D341Med (cell line): ENCODE measurements around the gene BOK.
A peak's percentile ranks its signal among the peaks of the same experiment; 100 is the strongest.
"Not testable (repeated sequence)": the region's sequence is repeated elsewhere in the genome, so short reads cannot be mapped to it uniquely, and the experiment has no call there.

Experiments used
- DNase-seq: peaks from one replicate; pipeline ENCODE4 v3.0.0; 2012; ENCODE audit warnings: low spot score

The BOK gene

GRCh38 chr2:241558532-241559322 is at the start of gene BOK:
TSS of gene BOK (plus strand) at chr2:241558745. CDS start at chr2:241559484, 739 bp downstream.
- peak; percentile 77 for DNase-seq

DNA sequence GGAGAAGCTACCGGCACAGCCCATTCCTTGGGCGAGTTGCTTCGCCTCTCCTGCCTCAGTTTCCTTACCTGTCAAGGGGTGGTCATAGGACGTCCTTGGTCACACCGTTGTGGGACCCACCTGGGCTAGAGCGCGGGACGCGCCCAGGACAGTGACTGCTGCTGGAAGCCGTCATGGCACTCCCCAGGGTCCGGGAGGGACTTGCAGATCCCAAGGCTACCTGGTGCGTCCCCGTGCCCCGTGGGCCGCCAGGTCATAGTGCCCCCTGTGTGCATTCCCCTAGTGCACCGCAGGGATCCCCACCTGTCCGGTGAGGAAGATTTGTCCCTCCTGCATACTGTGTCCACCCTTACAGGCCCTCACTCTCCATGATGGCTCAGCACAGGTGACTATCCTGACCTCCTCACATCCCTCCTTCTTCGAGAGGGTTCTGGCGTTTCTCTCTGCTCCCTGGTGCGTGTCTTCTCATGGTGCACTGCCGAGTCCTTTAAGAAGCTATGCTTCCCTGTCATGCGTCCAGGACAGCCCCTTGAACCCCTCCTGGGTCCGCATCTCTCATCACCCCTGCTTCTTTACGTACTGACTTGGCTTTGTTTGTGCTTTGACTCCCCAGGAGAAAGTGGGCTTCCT is 49.3 kb upstream of the BOK start:
- DNase-seq, result no peak

GRCh38 chr2:241511091-241511741 is 47.3 kb upstream of the BOK start:
- DNase-seq, result no peak

- DNase-seq, result no peak
These were observed 44.0 kb upstream of the BOK start for GRCh38 chr2:241514553-241514952.

- no peak for DNase-seq
These were observed 43.4 kb upstream of the BOK start for GRCh38 chr2:241514986-241515737.

GRCh38 chr2:241516520-241516965 is 42.0 kb upstream of the BOK start:
- no peak for DNase-seq

GRCh38 chr2:241517297-241517696 is 41.2 kb upstream of the BOK start:
- DNase-seq, result no peak

- DNase-seq, result no peak
These were observed 38.9 kb upstream of the BOK start for GRCh38 chr2:241519669-241520068.

DNA sequence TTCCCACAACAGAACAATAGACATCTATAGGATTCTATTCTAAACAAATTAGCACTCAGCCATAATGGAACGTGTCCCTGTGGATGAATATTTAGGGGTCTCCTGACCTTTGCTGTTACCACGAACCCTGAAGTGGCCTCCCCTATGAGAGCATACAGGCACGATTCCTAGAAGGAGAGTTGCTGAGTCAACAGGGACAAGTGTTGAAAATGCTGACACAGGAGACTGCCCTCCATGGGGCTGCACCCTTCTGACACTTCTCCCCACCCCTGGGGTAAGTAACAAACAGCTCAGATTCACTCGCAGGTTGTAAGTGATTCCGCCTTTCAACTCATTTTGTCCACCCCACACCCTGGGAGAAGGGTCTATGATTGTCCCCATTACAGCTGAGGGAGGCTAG is 36.1 kb upstream of the BOK start:
- no peak for DNase-seq

DNA sequence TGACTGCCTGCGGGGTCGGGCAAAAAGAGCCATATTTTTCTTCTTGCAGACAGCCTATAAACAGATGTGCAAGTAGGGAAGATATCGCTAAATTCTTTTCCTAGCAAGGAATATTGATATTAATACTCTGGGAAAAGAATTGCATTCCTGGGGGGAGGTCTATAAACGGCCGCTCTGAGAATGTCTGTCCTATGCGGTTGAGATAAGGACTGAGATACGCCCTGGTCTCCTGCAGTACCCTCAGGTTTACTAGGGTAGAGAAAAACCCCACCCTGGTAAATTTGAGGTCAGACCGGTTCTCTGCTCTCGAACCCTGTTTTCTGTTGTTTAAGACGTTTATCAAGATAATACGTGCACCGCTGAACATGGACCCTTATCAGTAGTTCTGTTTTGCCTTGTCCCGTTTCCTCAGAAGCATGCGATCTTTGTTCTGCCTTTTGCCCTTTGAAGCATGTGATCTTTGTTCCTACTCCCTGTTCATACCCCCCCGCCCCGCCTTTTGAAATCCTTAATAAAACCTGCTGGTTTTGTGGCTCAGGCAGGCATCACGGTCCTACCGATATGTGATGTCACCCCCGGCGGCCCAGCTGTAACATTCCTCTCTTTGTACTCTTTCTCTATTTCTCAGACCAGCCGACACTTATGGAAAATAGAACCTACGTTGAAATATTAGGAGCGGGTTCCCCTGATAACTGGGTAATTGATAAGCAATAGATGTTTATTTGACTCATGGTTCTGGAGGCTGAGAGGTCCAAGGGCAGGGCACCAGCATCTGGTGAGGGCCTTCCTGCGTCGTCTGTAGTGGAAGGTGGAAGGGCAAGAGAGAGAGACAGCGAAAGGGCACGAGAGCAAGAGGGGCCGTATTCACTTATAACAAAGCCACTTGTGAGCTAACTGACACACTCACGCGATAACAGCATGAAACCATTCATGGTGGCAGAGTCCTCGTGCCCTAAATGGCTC is 32.4 kb upstream of the BOK start:
- not testable (repeated sequence) for DNase-seq

DNA sequence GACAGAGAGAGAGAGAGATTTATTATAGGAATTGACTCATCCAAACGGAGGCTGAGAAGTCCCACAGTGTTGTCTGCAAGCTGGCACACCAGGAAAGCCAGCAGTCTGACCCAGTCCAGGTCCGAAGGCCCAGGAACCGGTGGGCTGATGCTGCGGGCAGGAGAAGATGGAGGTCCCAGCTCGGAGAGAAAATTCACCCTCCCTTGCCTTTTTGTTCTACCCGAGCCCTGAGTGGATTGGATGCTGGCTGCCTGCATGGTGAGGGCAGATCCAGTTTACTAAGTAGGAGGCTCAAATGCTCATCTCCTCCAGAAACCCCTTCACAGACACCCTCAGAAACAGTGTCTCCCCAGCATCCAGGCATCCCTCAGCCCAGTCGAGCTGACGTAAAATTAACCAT is 28.0 kb upstream of the BOK start:
- no peak for DNase-seq

- no peak for DNase-seq
These were observed 27.3 kb upstream of the BOK start for GRCh38 chr2:241531161-241531722.

- no peak for DNase-seq
These were observed 26.4 kb upstream of the BOK start for GRCh38 chr2:241532168-241532567.

DNA sequence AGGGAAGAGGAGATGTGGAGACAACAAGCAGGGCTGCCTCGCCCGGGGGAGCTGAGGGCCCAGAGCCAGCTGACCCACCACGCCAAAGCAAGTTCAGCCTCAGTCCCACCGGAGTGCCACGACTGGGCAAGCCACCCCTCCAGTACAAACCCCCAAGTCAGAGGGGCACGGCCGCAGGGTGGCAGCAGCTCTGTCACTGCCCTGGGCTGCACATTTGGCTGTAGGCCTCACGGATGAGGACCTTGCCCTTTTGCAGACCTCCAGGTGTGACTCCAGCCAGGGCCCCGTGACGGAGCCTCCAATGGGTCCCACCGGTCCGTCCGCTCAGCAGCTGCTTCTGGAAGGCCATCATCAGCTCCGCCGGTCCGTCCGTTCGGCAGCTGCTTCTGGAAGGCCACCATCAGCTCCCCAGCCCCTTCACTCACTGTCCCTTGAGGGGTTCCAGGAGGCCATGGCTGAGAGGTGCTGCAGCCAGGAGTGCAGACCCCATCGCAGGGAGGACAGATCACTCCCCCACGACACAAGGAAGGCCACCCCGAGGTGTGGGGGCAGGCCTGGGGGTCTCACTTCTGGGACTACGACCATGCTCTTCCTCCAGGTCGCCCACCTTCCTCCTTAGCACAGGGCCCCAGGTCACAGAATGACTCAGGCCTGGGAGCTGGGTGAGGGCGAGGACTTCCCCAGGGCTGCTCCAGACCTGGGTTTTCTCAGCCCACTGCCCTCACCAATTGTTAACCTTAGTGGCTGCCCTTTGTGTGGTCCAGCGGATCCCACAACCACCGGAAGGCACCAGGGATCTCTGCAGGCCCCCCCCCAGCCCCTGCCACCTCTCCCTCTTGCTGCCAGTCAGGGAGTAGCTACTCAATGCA is 25.6 kb upstream of the BOK start:
- no peak for DNase-seq

- no peak for DNase-seq
These were observed 24.3 kb upstream of the BOK start for GRCh38 chr2:241534293-241534692.

DNA sequence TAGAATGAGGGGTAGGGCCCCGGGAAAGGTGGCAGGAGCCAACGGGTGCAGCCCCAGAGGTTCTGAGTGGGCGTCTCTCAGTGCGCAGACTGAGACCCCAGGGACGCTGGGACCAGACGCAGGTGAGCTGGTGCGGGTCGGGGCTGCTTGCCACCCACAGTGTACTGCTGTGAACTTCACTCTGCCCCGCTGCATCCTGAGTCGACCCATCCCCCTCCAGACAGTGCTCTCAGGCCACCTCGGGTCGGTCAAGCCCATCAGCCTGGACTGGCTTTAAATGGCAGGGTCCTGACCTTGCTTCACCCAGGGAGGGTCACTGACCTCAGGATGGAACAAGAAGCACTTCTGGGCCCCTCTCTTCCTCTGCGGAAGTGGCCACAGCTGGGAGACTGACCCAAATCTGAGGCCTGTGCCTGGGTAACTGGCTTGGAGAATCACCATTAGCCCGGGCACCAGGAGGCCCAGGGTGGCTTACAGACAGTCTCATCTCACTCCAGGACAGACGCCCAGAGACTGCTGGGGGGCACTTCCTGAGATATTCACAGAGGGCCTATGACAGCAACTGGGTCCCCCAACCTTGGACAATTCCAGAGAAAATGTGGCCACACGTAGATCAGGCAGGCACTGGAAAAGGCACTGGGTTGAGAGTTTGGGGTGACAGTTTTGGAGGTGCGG is 23.7 kb upstream of the BOK start:
- DNase-seq, result no peak

DNA sequence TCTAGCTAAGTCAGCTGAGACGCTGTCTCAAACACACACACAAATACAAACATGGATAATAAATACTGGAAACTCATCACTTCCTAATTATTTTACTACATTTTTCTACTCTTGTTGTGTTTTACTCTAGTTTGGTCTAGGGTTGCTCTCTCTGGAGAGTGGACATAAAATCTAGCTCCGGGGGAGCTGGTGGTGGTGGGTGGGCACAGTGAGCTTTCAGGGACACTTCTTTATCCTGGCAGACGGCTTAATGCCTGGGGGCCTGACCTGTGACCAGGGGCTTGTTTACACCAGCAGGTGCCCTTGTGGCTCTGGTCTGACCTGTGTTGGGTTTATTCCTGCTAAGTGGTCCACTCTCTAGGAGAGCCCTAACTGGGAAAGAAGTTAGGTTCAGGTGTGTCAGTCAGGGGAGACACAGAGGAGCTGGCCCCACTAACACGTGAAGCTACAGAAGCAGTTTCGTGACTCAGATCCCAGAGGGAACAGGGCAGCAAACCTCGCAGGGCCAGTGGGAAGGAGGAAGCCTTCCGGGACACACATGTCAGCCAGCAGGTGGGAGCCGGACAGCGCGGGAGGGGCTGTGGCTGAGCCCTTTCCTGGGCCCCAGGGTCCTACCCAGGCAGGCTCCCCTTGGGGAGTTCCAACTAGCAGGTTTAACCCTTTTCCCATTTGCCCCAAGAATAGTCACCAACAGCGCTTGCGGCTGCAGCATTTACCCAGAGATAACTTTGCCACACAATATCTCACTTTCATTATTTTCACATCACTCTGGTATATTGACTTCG is 22.5 kb upstream of the BOK start:
- no peak for DNase-seq

DNA sequence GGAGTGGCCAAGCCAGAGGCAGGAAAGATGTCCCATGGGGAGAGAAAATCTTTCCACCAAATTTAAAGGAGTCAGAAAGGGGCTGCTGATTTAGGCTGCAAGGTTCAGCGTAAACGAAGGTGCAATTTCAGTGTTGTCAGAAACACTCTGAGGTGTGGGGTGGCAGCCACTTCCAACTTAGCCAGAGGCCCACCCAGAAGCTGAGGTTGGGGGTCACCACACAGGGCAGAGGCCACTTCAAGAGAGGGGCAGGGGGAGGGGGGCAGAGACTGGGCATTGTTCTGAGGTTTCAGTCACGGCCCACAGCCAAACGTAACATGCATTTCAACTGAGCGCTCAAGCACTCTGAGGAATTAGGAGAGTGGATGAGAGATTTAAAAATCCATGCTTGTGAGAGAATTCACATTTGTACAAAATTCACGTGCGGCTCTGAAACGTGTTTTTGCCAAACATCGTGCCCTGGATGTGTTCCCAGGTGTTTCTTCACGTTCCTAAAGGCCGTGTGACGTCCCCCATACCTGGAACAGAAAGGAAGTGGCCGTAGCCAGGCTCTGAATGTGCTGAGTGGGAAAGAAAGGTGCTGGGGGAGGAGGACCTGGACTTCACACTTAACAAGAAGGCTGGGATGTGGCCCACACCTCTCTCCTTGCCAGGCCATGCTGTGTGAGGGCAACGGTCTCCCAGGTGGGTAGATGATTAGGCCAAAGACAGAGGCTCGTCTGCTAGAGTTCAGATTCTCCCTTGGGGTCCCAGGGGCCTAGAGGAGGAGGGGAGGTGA is 19.5 kb upstream of the BOK start:
- DNase-seq, result no peak
